ENCODE data around the gene NPAS3. TPM values are rescaled to one million over a fixed set of nuclear protein-coding genes. Genes with fewer than 3 reads are reported as not detected.

The NPAS3 gene
- total and polyA plus RNA-seq, 2 of the 8 experiments (the other 6 are each of a cell fraction or from before 2014, with no cell fraction given), result 0.11 to 0.60 TPM

DNA sequence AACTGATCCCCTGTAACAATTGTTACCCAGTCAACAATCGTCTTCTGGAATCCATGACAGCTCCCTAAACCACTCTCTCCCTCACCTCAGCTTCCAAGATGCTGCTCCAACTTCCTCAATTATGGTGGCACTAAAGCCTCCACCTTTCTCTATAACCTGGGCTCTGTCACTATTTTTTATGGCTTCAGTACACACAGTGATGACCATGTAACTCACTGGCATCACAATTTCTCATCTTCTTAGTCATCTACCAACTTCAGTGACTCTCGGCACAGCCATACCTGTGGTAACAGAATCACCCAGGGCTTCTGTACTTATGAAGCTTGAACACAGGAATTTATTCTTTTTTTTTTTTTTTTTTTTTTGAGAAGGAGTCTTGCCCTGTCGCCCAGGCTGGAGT, 32.0 kb upstream of the NPAS3 start:
- Histone ChIP-seq H3K23me2 (ENCODE audit: low read depth, low read length) (no peaks in the 10 kb centered on the region), H3K4me3 (ENCODE audit: extremely low read depth in 1 of 4, insufficient read depth in 2 of 4, low read depth in 3 of 4, low read length in 4 of 4) (no peak overlapping the region), H3K36me3 (ENCODE audit: control insufficient read depth in 2 of 4, insufficient read depth in 4 of 4, low read length in 3 of 4) (no peaks in the 10 kb centered on the region), H3K18ac (ENCODE audit: extremely low read depth, low read length) (no peak overlapping the region), H3K14ac (ENCODE audit: insufficient read length) (no peak overlapping the region), H2AFZ (ENCODE audit: low read length) (no peak overlapping the region), H3K27me3 (replicated peaks in 1 of 4; ENCODE audit: control insufficient read depth in 3 of 4, extremely low read depth in 1 of 4, insufficient read depth in 3 of 4, low read length in 3 of 4) (no peaks in the 10 kb centered on the region), H3K27ac (ENCODE audit: low read depth, low read length) (no peak overlapping the region), H3K4me1 (replicated peaks in 1 of 4; ENCODE audit: control insufficient read depth in 3 of 4, insufficient read depth in 4 of 4, low read length in 3 of 4) (no peaks in the 10 kb centered on the region), H3K4me2 (ENCODE audit: insufficient read depth in 1 of 2, low read depth in 2 of 2, low read length in 2 of 2) (no peak overlapping the region), H3K79me1 (ENCODE audit: low read depth, low read length) (no peaks in the 10 kb centered on the region), H3K9ac (replicated peaks in 1 of 4; ENCODE audit: extremely low read depth in 1 of 4, low read depth in 3 of 4, low read length in 3 of 4) (no peak overlapping the region), H4K20me1 (replicated peaks in 1 of 2; ENCODE audit: control insufficient read depth in 1 of 2, insufficient read depth in 2 of 2, low read length in 2 of 2) (no peaks in the 10 kb centered on the region), H3K9me3 (ENCODE audit: insufficient read depth in 2 of 2, low read depth in 1 of 2, low read length in 1 of 2) (no peaks in the 10 kb centered on the region), H2BK5ac (ENCODE audit: low read depth, low read length) (no peak overlapping the region), H4K5ac (ENCODE audit: insufficient read length, low read depth, low read length) (no peak overlapping the region), H4K91ac (replicated peaks; ENCODE audit: insufficient read length, low read length) (no peak overlapping the region), H4K8ac (ENCODE audit: extremely low read depth, insufficient read depth, low read length) (no peak overlapping the region), H2AK5ac (ENCODE audit: low read depth, low read length) (no peak overlapping the region), H3K4ac (replicated peaks; ENCODE audit: insufficient read length, low read depth, low read length) (no peak overlapping the region), H3K23ac (ENCODE audit: insufficient read length) (no peak overlapping the region), H2BK12ac (ENCODE audit: low read depth, low read length) (no peak overlapping the region), H3K56ac (replicated peaks; ENCODE audit: insufficient read length, low read depth, low read length) (no peak overlapping the region), H2BK120ac (replicated peaks; ENCODE audit: low read depth, low read length) (no peak overlapping the region), H2BK15ac (ENCODE audit: low read length) (no peak overlapping the region), H2BK20ac (ENCODE audit: low read length) (no peak overlapping the region), H3K79me2 (ENCODE audit: control insufficient read depth in 1 of 2, insufficient read depth in 2 of 2, low read length in 2 of 2) (no peaks in the 10 kb centered on the region)
- ChIA-PET CTCF (ENCODE audit: partially characterized antibody) (interaction anchor here (1.2 kb wide), 2 partner anchors 12 to 13 kb away, joined by 3 to 4 read pairs; no protein-coding TSS in a partner anchor), POLR2A (ENCODE audit: partially characterized antibody) (interaction anchor here (0.8 kb wide), 1 partner anchor 9 kb away, joined by 3 read pairs; no protein-coding TSS in a partner anchor)
- WGBS, 2 experiments (ENCODE audit: extremely low coverage in 1 of 2, insufficient coverage in 1 of 2, insufficient read length in 1 of 2, insufficient replicate concordance in 2 of 2, low coverage in 1 of 2, low lambda C conversion rate in 2 of 2, missing lambda C conversion rate in 1 of 2), result 94% methylated on average over 2 of the region's 3 CpGs; no CpG with 5 or more reads in 1 of the 2 experiments
- DNase-seq (ENCODE audit: low read depth in 1 of 2, low spot score in 2 of 2) (no peak), FAIRE-seq (no peak)

All from H1 (cell line).